Astrocyte (in vitro differentiated cells and primary cell): ENCODE results near the gene L1CAM. TPM values are rescaled to one million over a fixed set of nuclear protein-coding genes. Genes with fewer than 3 reads are reported as not detected.

Source experiments
- DNase-seq: peaks from one replicate; pipeline ENCODE4 v3.0.0-alpha.2; 2010; ENCODE audit warnings: low read depth
- FAIRE-seq: peaks from 2 replicates; lab custom pipeline; 2011; peaks lifted over from hg19 to GRCh38; lab: Jason Lieb, UNC
- H2AFZ ChIP-seq: 2 replicates; pipeline ENCODE4 v1.6.0; 2012; ENCODE audit warnings: low read depth, low read length, inconsistent platforms
- H3K27ac ChIP-seq: 2 replicates; pipeline ENCODE4 v1.5.1; 2011; ENCODE audit warnings: low read depth, low read length, inconsistent platforms
- H3K27me3 ChIP-seq: 2 replicates; pipeline ENCODE4 v1.6.0; 2011; ENCODE audit warnings: low read length, inconsistent platforms; ENCODE audit not compliant: insufficient read depth
- H3K36me3 ChIP-seq: 2 replicates; pipeline ENCODE4 v1.5.1; 2011; ENCODE audit warnings: low read length, inconsistent platforms; ENCODE audit not compliant: insufficient read depth
- H3K4me1 ChIP-seq: 2 replicates; pipeline ENCODE4 v1.5.1; 2011; ENCODE audit warnings: low read length, inconsistent platforms; ENCODE audit not compliant: insufficient read depth
- H3K4me2 ChIP-seq: 2 replicates; pipeline ENCODE4 v1.6.0; 2012; ENCODE audit warnings: low read length, inconsistent platforms
- H3K4me3 ChIP-seq: 2 replicates; pipeline ENCODE4 v1.5.1; 2011; ENCODE audit warnings: low read depth, mild to moderate bottlenecking, low read length, inconsistent platforms; ENCODE audit not compliant: insufficient read depth
- H3K79me2 ChIP-seq: 2 replicates; pipeline ENCODE4 v1.6.0; 2012; ENCODE audit warnings: mild to moderate bottlenecking, low read length, inconsistent platforms; ENCODE audit not compliant: insufficient read depth
- H3K9ac ChIP-seq: 2 replicates; pipeline ENCODE4 v1.6.0; 2012; ENCODE audit warnings: mild to moderate bottlenecking, low read length, inconsistent platforms
- H3K9me3 ChIP-seq: 2 replicates; pipeline ENCODE4 v1.5.1; 2012; ENCODE audit warnings: low read depth, mild to moderate bottlenecking, low read length, inconsistent platforms; ENCODE audit not compliant: insufficient read depth
- H4K20me1 ChIP-seq: 2 replicates; pipeline ENCODE4 v1.6.0; 2012; ENCODE audit warnings: low read length, inconsistent platforms; ENCODE audit not compliant: insufficient read depth
- H3K27ac Mint-ChIP-seq: one replicate; pipeline ENCODE4 v1.8.0; 2021; ENCODE audit warnings: mild to moderate bottlenecking, mixed read lengths; ENCODE audit not compliant: unreplicated experiment
- H3K27me3 Mint-ChIP-seq: one replicate; pipeline ENCODE4 v1.8.0; 2021; ENCODE audit warnings: low read depth, mixed read lengths; ENCODE audit not compliant: unreplicated experiment
- H3K36me3 Mint-ChIP-seq: one replicate; pipeline ENCODE4 v1.8.0; 2021; ENCODE audit warnings: low read depth, mixed read lengths; ENCODE audit not compliant: unreplicated experiment
- H3K4me1 Mint-ChIP-seq: one replicate; pipeline ENCODE4 v1.8.0; 2021; ENCODE audit warnings: low read depth, mixed read lengths; ENCODE audit not compliant: unreplicated experiment
- H3K4me3 Mint-ChIP-seq: one replicate; pipeline ENCODE4 v1.8.0; 2021; ENCODE audit warnings: mild to moderate bottlenecking, moderate library complexity, mixed read lengths; ENCODE audit not compliant: unreplicated experiment
- H3K9me3 Mint-ChIP-seq: one replicate; pipeline ENCODE4 v1.8.0; 2021; ENCODE audit warnings: mild to moderate bottlenecking, mixed read lengths; ENCODE audit not compliant: unreplicated experiment
- CTCF ChIP-seq: IDR thresholded peaks from 2 replicates; pipeline ENCODE4 v1.5.1; 2011; ENCODE audit warnings: low read depth, mild to moderate bottlenecking, inconsistent platforms, low read length, moderate library complexity; ENCODE audit not compliant: insufficient read depth
- EZH2 ChIP-seq: IDR thresholded peaks from 2 replicates; pipeline ENCODE4 v1.6.1; 2012; ENCODE audit warnings: mild to moderate bottlenecking, low read length, inconsistent platforms; ENCODE audit not compliant: insufficient read depth
- total RNA-seq: library from RNA; stranded (reverse); gene quantifications from 2 replicates; pipeline ENCODE4 v1.2.1, GENCODE V29; 2021

Gene L1CAM
- total RNA-seq, 1 donor from 2014 or later: 347 TPM

GRCh38 chrX:153921511-153922446 lies 35.8 kb upstream of the L1CAM start:
- peaks cover 6% of the 10 kb centered on the region for H3K27me3 Mint-ChIP-seq
- H3K4me1 ChIP-seq: no peaks in the 10 kb centered on the region
- no peak overlapping the region for H3K4me3 ChIP-seq
- H3K4me2 ChIP-seq: no peak overlapping the region
- H3K9me3 ChIP-seq: no peaks in the 10 kb centered on the region
- H4K20me1 ChIP-seq: no peaks in the 10 kb centered on the region
- H2AFZ ChIP-seq: no peak overlapping the region
- FAIRE-seq (no peak), DNase-seq (no peak)
- H3K27me3 ChIP-seq: no peaks in the 10 kb centered on the region
- H3K27ac Mint-ChIP-seq: no peak overlapping the region
- no peak overlapping the region for H3K9ac ChIP-seq
- no peaks in the 10 kb centered on the region for H3K4me1 Mint-ChIP-seq
- no peaks in the 10 kb centered on the region for H3K9me3 Mint-ChIP-seq
- no peaks in the 10 kb centered on the region for H3K36me3 ChIP-seq
- TF ChIP-seq CTCF (no peak), EZH2 (no peak)
- no peak overlapping the region for H3K4me3 Mint-ChIP-seq
- peaks cover 2% of the 10 kb centered on the region for H3K36me3 Mint-ChIP-seq
- H3K79me2 ChIP-seq: no peaks in the 10 kb centered on the region
- H3K27ac ChIP-seq: no peak overlapping the region

GRCh38 chrX:153921070-153921469 lies 35.1 kb upstream of the L1CAM start:
- FAIRE-seq (no peak), DNase-seq (no peak)
- H3K9me3 Mint-ChIP-seq: no peaks in the 10 kb centered on the region
- no peaks in the 10 kb centered on the region for H3K27me3 ChIP-seq
- H3K4me1 Mint-ChIP-seq: no peaks in the 10 kb centered on the region
- H4K20me1 ChIP-seq: no peaks in the 10 kb centered on the region
- peaks cover 6% of the 10 kb centered on the region for H3K27me3 Mint-ChIP-seq
- no peak overlapping the region for H3K4me2 ChIP-seq
- no peak overlapping the region for H3K4me3 Mint-ChIP-seq
- H3K27ac ChIP-seq: no peak overlapping the region
- no peaks in the 10 kb centered on the region for H3K79me2 ChIP-seq
- no peak overlapping the region for H2AFZ ChIP-seq
- no peaks in the 10 kb centered on the region for H3K4me1 ChIP-seq
- H3K36me3 ChIP-seq: no peaks in the 10 kb centered on the region
- peaks cover 2% of the 10 kb centered on the region for H3K36me3 Mint-ChIP-seq
- H3K9ac ChIP-seq: no peak overlapping the region
- H3K27ac Mint-ChIP-seq: no peak overlapping the region
- no peaks in the 10 kb centered on the region for H3K9me3 ChIP-seq
- TF ChIP-seq CTCF (no peak), EZH2 (no peak)
- H3K4me3 ChIP-seq: no peak overlapping the region

- no peak overlapping the region for H3K4me2 ChIP-seq
- H4K20me1 ChIP-seq: no peaks in the 10 kb centered on the region
Observed at GRCh38 chrX:153920546-153920945, 34.6 kb upstream of the L1CAM start.

More at GRCh38 chrX:153920546-153920945, 34.6 kb upstream of the L1CAM start:
- Histone ChIP-seq H3K79me2 (no peaks in the 10 kb centered on the region), H3K36me3 (no peaks in the 10 kb centered on the region), H3K27me3 (no peaks in the 10 kb centered on the region), H3K4me1 (no peaks in the 10 kb centered on the region), H2AFZ (no peak overlapping the region), H3K27ac (no peak overlapping the region), H3K9me3 (no peaks in the 10 kb centered on the region), H3K9ac (no peak overlapping the region), H3K4me3 (no peak overlapping the region)
- H3K36me3 Mint-ChIP-seq: peaks cover 2% of the 10 kb centered on the region
- TF ChIP-seq CTCF (no peak), EZH2 (no peak)
- FAIRE-seq (no peak), DNase-seq (no peak)
- H3K4me3 Mint-ChIP-seq: no peak overlapping the region
- H3K27ac Mint-ChIP-seq: no peak overlapping the region
- no peaks in the 10 kb centered on the region for H3K9me3 Mint-ChIP-seq
- H3K4me1 Mint-ChIP-seq: no peaks in the 10 kb centered on the region
- H3K27me3 Mint-ChIP-seq: peaks cover 8% of the 10 kb centered on the region
